RWPE1 (cell line): Measurements from ENCODE around the gene CLTA.

Source experiments
- CTCF ChIA-PET: fragments of 350-600 bp; sonication (Branson Sonifier 250); formaldehyde crosslinking; extraction: SDS; loops from one replicate; lab custom pipeline; 2021; lab: Yijun Ruan, JAX
- POLR2A ChIA-PET: fragments of 400-600 bp; formaldehyde crosslinking; extraction: SDS; loops from one replicate; lab custom pipeline; 2020; ENCODE audit warnings: antibody characterized with exemption; ENCODE audit not compliant: low non-redundant PET; lab: Yijun Ruan, JAX
- DNase-seq: peaks from one replicate; pipeline ENCODE4 v3.0.0; 2012; ENCODE audit warnings: low spot score
- H3K27ac ChIP-seq: fragments of 450-650 bp; 2 replicates; pipeline ENCODE4 v1.5.1; 2017
- TF ChIP-seq, protein P1 (sequence below): fragments of 450-650 bp; conservative IDR thresholded peaks from 2 replicates; pipeline ENCODE4 v1.5.1; 2017; ENCODE audit warnings: low read depth, mild to moderate bottlenecking

The CLTA gene

DNA sequence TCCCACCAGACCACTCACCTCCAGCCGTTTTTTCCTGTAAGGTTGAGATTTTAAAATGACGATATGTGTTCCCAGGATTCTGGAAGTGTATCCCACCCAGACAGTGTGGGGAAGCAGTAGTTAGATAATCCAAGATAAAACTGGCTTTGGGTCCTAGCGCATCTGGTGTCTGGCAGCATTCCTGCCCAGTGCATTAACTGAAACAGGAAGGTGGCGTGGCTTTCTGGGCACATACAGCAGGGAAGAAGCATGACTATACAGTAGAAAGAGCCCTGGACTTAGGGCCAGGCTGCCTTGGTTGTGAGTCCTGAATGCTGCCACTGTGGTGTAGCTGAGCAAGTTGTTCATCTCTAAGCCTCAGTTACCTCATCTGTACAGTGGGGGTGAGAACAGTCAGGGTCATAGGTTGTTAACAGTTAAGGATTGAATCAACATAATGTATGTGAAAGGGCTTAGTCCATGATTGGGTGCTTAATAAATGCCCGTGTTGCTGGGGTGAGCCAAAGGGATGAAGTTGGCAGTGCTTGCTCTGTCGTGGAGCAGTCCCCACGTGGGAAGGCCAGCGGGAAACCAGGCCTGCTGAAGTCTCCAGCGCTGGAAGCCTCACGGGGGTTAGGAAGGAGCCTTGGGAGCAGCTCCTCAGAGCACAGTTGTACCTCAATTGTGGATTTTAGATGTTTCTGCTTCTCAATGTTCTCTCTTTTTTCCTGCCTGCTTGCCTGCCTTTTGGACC is 18.0 kb downstream of the CLTA start:
- ChIA-PET POLR2A (no interaction called here), CTCF (interaction anchor here (0.9 kb wide), 1 partner anchor 20 kb away, joined by 3 read pairs; no protein-coding TSS in a partner anchor)
- no peak overlapping the region for H3K27ac ChIP-seq
- TF ChIP-seq, protein P1, sequence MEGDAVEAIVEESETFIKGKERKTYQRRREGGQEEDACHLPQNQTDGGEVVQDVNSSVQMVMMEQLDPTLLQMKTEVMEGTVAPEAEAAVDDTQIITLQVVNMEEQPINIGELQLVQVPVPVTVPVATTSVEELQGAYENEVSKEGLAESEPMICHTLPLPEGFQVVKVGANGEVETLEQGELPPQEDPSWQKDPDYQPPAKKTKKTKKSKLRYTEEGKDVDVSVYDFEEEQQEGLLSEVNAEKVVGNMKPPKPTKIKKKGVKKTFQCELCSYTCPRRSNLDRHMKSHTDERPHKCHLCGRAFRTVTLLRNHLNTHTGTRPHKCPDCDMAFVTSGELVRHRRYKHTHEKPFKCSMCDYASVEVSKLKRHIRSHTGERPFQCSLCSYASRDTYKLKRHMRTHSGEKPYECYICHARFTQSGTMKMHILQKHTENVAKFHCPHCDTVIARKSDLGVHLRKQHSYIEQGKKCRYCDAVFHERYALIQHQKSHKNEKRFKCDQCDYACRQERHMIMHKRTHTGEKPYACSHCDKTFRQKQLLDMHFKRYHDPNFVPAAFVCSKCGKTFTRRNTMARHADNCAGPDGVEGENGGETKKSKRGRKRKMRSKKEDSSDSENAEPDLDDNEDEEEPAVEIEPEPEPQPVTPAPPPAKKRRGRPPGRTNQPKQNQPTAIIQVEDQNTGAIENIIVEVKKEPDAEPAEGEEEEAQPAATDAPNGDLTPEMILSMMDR: no peak
- no peak for DNase-seq

- DNase-seq: no peak
- POLR2A ChIA-PET: no interaction called here
- TF ChIP-seq, protein P1: no peak
- H3K27ac ChIP-seq: peak overlapping the region; percentile 8
- CTCF ChIA-PET: interaction anchor here (0.6 kb wide), 1 partner anchor 198 kb away, joined by 4 read pairs; no protein-coding TSS in a partner anchor
These were observed 20.0 kb downstream of the CLTA start for GRCh38 chr9:36210722-36211121.

GRCh38 chr9:36211510-36211909 is 20.8 kb downstream of the CLTA start:
- ChIA-PET POLR2A (no interaction called here), CTCF (interaction anchor here (0.6 kb wide), 1 partner anchor 176 kb away, joined by 3 read pairs; no protein-coding TSS in a partner anchor)
- DNase-seq: no peak
- H3K27ac ChIP-seq: 0 out of 2 replicates have a peak overlapping the region, but pooled peaks have one; percentile 4
- TF ChIP-seq, protein P1: no peak

DNA sequence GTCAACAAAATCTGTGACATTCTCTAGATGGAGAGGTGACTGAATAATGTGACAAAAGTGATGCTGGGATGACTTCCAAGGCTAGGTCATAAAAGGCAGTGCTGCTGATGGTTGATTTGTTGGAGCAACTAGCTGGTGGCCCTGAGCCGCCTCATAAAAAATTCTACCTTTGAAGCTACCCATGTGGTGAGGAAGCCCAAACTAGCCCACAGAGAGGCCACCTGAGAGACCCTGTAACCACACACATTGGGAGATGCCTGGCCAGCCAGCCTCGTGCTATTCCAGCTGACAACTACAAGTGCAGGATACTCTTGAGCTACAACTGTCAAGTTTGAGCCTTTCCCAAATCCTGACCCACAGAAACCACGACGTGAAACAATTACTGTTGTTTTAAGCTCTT is 22.7 kb downstream of the CLTA start:
- TF ChIP-seq, protein P1: no peak
- peak overlapping the region; percentile 7; the same call in 1 of the 2 replicates for H3K27ac ChIP-seq
- ChIA-PET POLR2A (no interaction called here), CTCF (interaction anchor here (0.6 kb wide), 1 partner anchor 35 kb away, joined by 3 read pairs; no protein-coding TSS in a partner anchor)
- no peak for DNase-seq

GRCh38 chr9:36213989-36214388 is 23.3 kb downstream of the CLTA start:
- POLR2A ChIA-PET: no interaction called here
- DNase-seq: no peak
- CTCF ChIA-PET: interaction anchor here (0.6 kb wide), 1 partner anchor 269 kb away, joined by 3 read pairs; no protein-coding TSS in a partner anchor
- no peak overlapping the region for H3K27ac ChIP-seq
- TF ChIP-seq, protein P1: no peak

- ChIA-PET POLR2A (no interaction called here), CTCF (interaction anchor here (0.6 kb wide), 1 partner anchor 269 kb away, joined by 3 read pairs; no protein-coding TSS in a partner anchor)
- TF ChIP-seq, protein P1: no peak
- no peak for DNase-seq
- no peak overlapping the region for H3K27ac ChIP-seq
These were observed 23.9 kb downstream of the CLTA start for GRCh38 chr9:36214571-36214970.
